Cardiac muscle cell (in vitro differentiated cells and primary cell): ENCODE measurements around the gene SCYGR1. TPM values are rescaled to one million over a fixed set of nuclear protein-coding genes. Genes with fewer than 3 reads are reported as not detected.

Source experiments
- DNase-seq, 2 donors: peaks; one replicate each; pipeline versions ENCODE4 v3.0.0 to v3.0.0-alpha.2; 2010 to 2017; ENCODE audit warnings: low read depth in 1 of 2, low spot score in 1 of 2
- H3K27ac ChIP-seq: fragments of 200-600 bp; sonication (generic); 2 replicates; pipeline ENCODE4 v1.5.1; 2016
- H3K27me3 ChIP-seq: fragments of 200-600 bp; sonication (generic); 2 replicates; pipeline ENCODE4 v1.6.0; 2016; ENCODE audit warnings: control low read depth
- H3K36me3 ChIP-seq: fragments of 200-600 bp; sonication (generic); 2 replicates; pipeline ENCODE4 v1.5.1; 2016; ENCODE audit warnings: control low read depth
- H3K4me1 ChIP-seq: fragments of 200-600 bp; sonication (generic); 2 replicates; pipeline ENCODE4 v1.8.1; 2017; ENCODE audit warnings: low read depth, mild to moderate bottlenecking, mixed run types
- H3K4me3 ChIP-seq: fragments of 200-600 bp; sonication (generic); 2 replicates; pipeline ENCODE4 v1.5.1; 2016; ENCODE audit warnings: mild to moderate bottlenecking
- H3K9me3 ChIP-seq: fragments of 200-600 bp; sonication (generic); 2 replicates; pipeline ENCODE4 v1.5.1; 2017; ENCODE audit warnings: low read depth, mild to moderate bottlenecking, control low read depth
- polyA plus RNA-seq: library from polyadenylated mRNA; unstranded; fragments of >200 nt; fragmentation: Nextera tagmentation; extraction: Ambion mirVana; gene quantifications from 2 replicates; pipeline ENCODE4 v1.2.1, GENCODE V29; 2016
- total RNA-seq: library from RNA; depleted of rRNA; stranded (reverse); fragments of >200 nt; gene quantifications from 2 replicates; pipeline ENCODE4 v1.2.3, GENCODE V29; 2016
- TF ChIP-seq, protein P1 (sequence below): IDR thresholded peaks from 2 replicates; pipeline ENCODE4 v1.5.1; 2012; ENCODE audit warnings: low read depth, mild to moderate bottlenecking, low read length

SCYGR1 gene
- total and polyA plus RNA-seq, 2 experiments from 2014 or later, result not detected

DNA sequence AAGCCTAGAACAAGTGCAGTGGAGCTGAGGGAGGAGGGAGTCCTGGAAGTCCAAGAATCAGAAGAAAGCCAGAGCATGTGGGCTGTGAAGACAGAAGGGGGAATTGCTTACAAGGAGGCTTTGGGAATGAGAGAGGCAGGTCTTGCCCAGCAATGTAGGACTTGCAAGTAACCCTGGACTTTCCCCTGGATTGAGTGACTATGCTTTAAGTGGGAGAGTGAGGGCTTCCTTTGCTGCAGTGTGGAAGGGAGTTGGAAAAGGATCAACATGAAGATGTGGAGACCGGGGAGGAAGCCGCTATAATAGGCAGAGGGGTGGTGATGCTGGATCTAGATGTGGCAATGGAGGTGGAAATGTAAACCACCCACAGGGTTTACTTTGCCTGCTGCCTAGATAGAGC lies 13.8 kb upstream of the SCYGR1 start:
- TF ChIP-seq, protein P1, sequence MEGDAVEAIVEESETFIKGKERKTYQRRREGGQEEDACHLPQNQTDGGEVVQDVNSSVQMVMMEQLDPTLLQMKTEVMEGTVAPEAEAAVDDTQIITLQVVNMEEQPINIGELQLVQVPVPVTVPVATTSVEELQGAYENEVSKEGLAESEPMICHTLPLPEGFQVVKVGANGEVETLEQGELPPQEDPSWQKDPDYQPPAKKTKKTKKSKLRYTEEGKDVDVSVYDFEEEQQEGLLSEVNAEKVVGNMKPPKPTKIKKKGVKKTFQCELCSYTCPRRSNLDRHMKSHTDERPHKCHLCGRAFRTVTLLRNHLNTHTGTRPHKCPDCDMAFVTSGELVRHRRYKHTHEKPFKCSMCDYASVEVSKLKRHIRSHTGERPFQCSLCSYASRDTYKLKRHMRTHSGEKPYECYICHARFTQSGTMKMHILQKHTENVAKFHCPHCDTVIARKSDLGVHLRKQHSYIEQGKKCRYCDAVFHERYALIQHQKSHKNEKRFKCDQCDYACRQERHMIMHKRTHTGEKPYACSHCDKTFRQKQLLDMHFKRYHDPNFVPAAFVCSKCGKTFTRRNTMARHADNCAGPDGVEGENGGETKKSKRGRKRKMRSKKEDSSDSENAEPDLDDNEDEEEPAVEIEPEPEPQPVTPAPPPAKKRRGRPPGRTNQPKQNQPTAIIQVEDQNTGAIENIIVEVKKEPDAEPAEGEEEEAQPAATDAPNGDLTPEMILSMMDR, result no peak
- H3K4me3 ChIP-seq, result no peak overlapping the region
- H3K36me3 ChIP-seq, result no peaks in the 10 kb centered on the region
- DNase-seq, result no peak
- peaks cover 2% of the 10 kb centered on the region for H3K4me1 ChIP-seq
- no peak overlapping the region for H3K27ac ChIP-seq
- no peaks in the 10 kb centered on the region for H3K9me3 ChIP-seq
- H3K27me3 ChIP-seq, result no peaks in the 10 kb centered on the region

- Histone ChIP-seq H3K4me1 (no peaks in the 10 kb centered on the region), H3K27me3 (no peaks in the 10 kb centered on the region), H3K4me3 (no peak overlapping the region), H3K27ac (no peak overlapping the region), H3K9me3 (no peaks in the 10 kb centered on the region), H3K36me3 (no peaks in the 10 kb centered on the region)
- TF ChIP-seq, protein P1, result no peak
- no peak for DNase-seq
Measured at GRCh38 chr2:227398684-227399670, 11.2 kb upstream of the SCYGR1 start.

DNA sequence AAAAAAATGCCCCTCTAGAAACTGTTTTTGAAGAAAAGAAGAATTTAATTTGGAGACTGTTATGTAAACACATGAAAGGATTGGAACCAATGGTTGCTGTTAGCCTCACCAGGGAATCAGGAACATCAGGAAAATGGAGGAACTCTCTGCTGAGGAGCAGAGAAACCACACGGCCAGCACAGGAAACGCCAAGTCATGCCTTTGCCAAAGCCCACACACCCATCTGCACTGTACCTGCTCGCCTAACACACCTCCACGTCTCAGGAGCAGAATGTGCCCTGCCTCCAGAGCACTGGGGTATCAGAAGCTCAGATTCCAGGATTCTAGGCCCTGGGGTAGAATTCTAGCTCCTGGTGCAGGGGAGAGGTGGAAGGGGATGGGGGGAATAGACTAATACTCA lies 9.8 kb upstream of the SCYGR1 start:
- no peaks in the 10 kb centered on the region for H3K9me3 ChIP-seq
- no peaks in the 10 kb centered on the region for H3K4me1 ChIP-seq
- no peak overlapping the region for H3K27ac ChIP-seq
- no peak for DNase-seq
- no peaks in the 10 kb centered on the region for H3K36me3 ChIP-seq
- TF ChIP-seq, protein P1, result no peak
- H3K27me3 ChIP-seq, result no peaks in the 10 kb centered on the region
- no peak overlapping the region for H3K4me3 ChIP-seq

DNA sequence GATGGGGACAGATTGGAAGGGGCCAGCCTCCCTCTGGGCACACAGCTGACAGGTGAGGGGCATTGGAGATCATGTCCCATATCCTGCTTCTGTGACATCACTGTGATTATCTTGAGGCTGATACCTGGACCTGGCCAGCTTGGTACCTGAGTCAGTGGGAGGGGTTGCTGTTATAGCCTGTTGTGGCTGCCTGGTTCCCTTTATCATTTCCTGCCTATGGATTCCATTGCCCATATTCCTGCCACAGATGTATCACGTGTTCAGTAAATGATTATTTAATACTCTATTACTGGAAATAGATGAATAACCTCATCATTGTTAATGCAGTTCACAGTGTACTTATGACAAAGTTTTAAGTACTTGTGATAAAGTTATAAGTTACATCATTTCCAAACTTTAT lies 7.8 kb upstream of the SCYGR1 start:
- TF ChIP-seq, protein P1, result no peak
- Histone ChIP-seq H3K4me3 (no peak overlapping the region), H3K36me3 (no peaks in the 10 kb centered on the region), H3K27ac (no peak overlapping the region), H3K27me3 (no peaks in the 10 kb centered on the region), H3K9me3 (no peaks in the 10 kb centered on the region), H3K4me1 (no peaks in the 10 kb centered on the region)
- no peak for DNase-seq

DNA sequence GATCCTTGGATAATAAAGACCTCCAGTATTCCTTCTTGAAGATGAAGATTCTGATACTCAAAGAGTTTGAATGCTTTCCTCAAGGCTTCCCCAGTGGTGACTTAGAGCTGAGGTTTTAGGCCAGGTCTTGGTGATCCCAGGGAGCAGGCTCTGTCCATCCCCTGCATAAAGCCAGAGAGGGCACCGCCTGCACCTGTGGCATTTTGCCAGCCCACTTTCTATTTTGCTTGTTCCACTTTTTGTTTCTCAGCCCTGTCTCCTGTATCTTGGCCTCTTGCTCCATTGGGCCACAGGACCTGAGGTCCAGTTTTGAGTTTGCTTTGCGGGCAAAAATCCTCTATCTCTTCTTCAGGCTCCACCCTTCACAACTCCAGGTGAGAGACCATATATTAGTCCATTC lies 6.7 kb upstream of the SCYGR1 start:
- Histone ChIP-seq H3K9me3 (no peaks in the 10 kb centered on the region), H3K4me3 (no peak overlapping the region), H3K27ac (no peak overlapping the region), H3K36me3 (no peaks in the 10 kb centered on the region), H3K4me1 (no peaks in the 10 kb centered on the region), H3K27me3 (no peaks in the 10 kb centered on the region)
- TF ChIP-seq, protein P1, result no peak
- DNase-seq, result no peak
